K562 (cell line): ENCODE data around the gene ANGPTL3. TPM values are rescaled to one million over a fixed set of nuclear protein-coding genes. Genes with fewer than 3 reads are reported as not detected.
"Not testable (repeated sequence)": the region's sequence is repeated elsewhere in the genome, so short reads cannot be mapped to it uniquely, and the experiment has no call there.

Experiments used
- ATAC-seq: fragments of 200-7000 bp; cut with Tn5 transposase; 3 replicates; pipeline ENCODE4 v1.9.1; 2020; ENCODE audit warnings: moderate library complexity
- BruUV-seq: library from RNA; stranded (reverse); fragments of 400-500 nt; replicated peaks from 2 replicates; lab custom pipeline; 2021; lab: Mats Ljungman, UMichigan
- CTCF ChIA-PET: fragments of 300-600 bp; formaldehyde crosslinking; extraction: SDS; loops from one replicate; lab custom pipeline; 2021; ENCODE audit warnings: low intra/inter-chr PET ratio; lab: Yijun Ruan, JAX
- POLR2A ChIA-PET: fragments of 300-600, 350-650 bp; sonication (Branson Sonifier 250); formaldehyde crosslinking; extraction: SDS; loops from one replicate; lab custom pipeline; 2021; ENCODE audit warnings: antibody characterized with exemption, inconsistent platforms; lab: Yijun Ruan, JAX
- DNase-seq, 4 experiments: peaks; one replicate each; pipeline versions ENCODE4 v3.0.0 to v3.0.0-alpha.2; 2011 to 2018; ENCODE audit warnings: low spot score in 3 of 4, mixed read lengths in 3 of 4; ENCODE audit errors: extremely low read depth in 1 of 4
- FAIRE-seq: peaks from 2 replicates; lab custom pipeline; 2011; peaks lifted over from hg19 to GRCh38; lab: Jason Lieb, UNC
- H2AFZ ChIP-seq: 2 replicates; pipeline ENCODE4 v1.6.0; 2011; ENCODE audit warnings: low read depth, low read length, control low read depth, inconsistent platforms
- H3K27ac ChIP-seq: fragments of 200-600 bp; 3 replicates; pipeline ENCODE4 v1.8.0; 2011; ENCODE audit warnings: low read depth, mild to moderate bottlenecking, control low read depth, inconsistent platforms, low read length, moderate library complexity, mixed read lengths; ENCODE audit errors: extremely low read depth
- H3K27me3 ChIP-seq, 2 experiments: fragments of 300-600 bp in 1 of 2; 2 replicates in 1 of 2; 3 replicates in 1 of 2; pipeline versions ENCODE4 v1.6.0 to v1.8.0; 2011; ENCODE audit warnings: inconsistent platforms in 2 of 2, low read length in 2 of 2, mild to moderate bottlenecking in 1 of 2, mixed read lengths in 1 of 2, moderate library complexity in 1 of 2; ENCODE audit not compliant: control insufficient read depth in 2 of 2, insufficient read depth in 2 of 2
- H3K36me3 ChIP-seq: fragments of 300-600 bp; 3 replicates; pipeline ENCODE4 v1.8.0; 2011; ENCODE audit warnings: mild to moderate bottlenecking, low read length, inconsistent platforms; ENCODE audit not compliant: control insufficient read depth, insufficient read depth
- H3K4me1 ChIP-seq, 2 experiments: fragments of 200-600 bp in 1 of 2; replicated peaks in 1 of 2; 2 replicates in 1 of 2; 3 replicates in 1 of 2; pipeline versions ENCODE4 v1.5.1 to v1.8.0; 2011; ENCODE audit warnings: inconsistent platforms in 2 of 2, low read length in 2 of 2, mild to moderate bottlenecking in 1 of 2, mixed read lengths in 1 of 2, moderate library complexity in 1 of 2; ENCODE audit not compliant: control insufficient read depth in 2 of 2, insufficient read depth in 2 of 2
- H3K4me2 ChIP-seq: 2 replicates; pipeline ENCODE4 v1.6.1; 2011; ENCODE audit warnings: low read length, control low read depth, inconsistent platforms, mixed read lengths; ENCODE audit not compliant: insufficient read depth
- H3K4me3 ChIP-seq: fragments of 200-600 bp; sonication (generic), shearing (Covaris generic); 2 replicates; pipeline ENCODE4 v1.5.1; 2016; ENCODE audit warnings: control low read depth, inconsistent platforms
- H3K79me2 ChIP-seq: fragments of 200-600 bp; 3 replicates; pipeline ENCODE4 v1.8.0; 2011; ENCODE audit warnings: low read length, inconsistent platforms; ENCODE audit not compliant: control insufficient read depth, insufficient read depth
- H3K9ac ChIP-seq, 2 experiments: 2 replicates each; pipeline versions ENCODE4 v1.6.0 to v1.6.1; 2011; ENCODE audit warnings: low read depth in 2 of 2, low read length in 2 of 2, control low read depth in 1 of 2, inconsistent platforms in 1 of 2, mild to moderate bottlenecking in 1 of 2, mixed read lengths in 1 of 2; ENCODE audit not compliant: insufficient read depth in 1 of 2
- H3K9me1 ChIP-seq: one replicate; pipeline ENCODE4 v1.6.0; 2011; ENCODE audit warnings: inconsistent platforms, mild to moderate bottlenecking, low read length, moderate library complexity; ENCODE audit not compliant: control insufficient read depth, insufficient read depth
- H3K9me3 ChIP-seq: replicated peaks from 2 replicates; pipeline ENCODE4 v1.5.1; 2011; ENCODE audit warnings: low read depth, low read length, inconsistent platforms; ENCODE audit not compliant: control insufficient read depth, insufficient read depth
- H4K20me1 ChIP-seq: replicated peaks from 2 replicates; pipeline ENCODE4 v1.6.1; 2011; ENCODE audit warnings: low read length, inconsistent platforms, mixed read lengths; ENCODE audit not compliant: control insufficient read depth, insufficient read depth
- BCOR ChIP-seq: fragments of 450-650 bp; IDR thresholded peaks from 2 replicates; pipeline ENCODE4 v1.6.1; 2016
- WGBS: fragments of 100-300 bp; shearing (Covaris generic); methylation state at CpG from one replicate; pipeline ENCODE4 v1.1.6; 2016; ENCODE audit warnings: low coverage, mixed read lengths; ENCODE audit not compliant: insufficient coverage; ENCODE audit errors: missing lambda C conversion rate; 5-methylcytosine and 5-hydroxymethylcytosine counted together
- in situ Hi-C: fragments of 300-500 bp; cut with MboI; formaldehyde crosslinking; loops from 4 replicates; pipeline ENCODE4 v1.15.0; 2018; ENCODE audit warnings: inconsistent platforms, mixed read lengths
- intact Hi-C: fragments of 100-400 bp; cut with micrococcal nuclease; formaldehyde crosslinking; loops from 2 replicates; pipeline ENCODE4 v1.14.2; 2022
- polyA plus RNA-seq, 8 experiments: library from polyadenylated mRNA; depleted of rRNA in 4 of 8; stranded (reverse) in 5 of 8; unstranded in 3 of 8; fragments of >200 nt; fragmentation: Nextera tagmentation in 2 of 8; fragmentation: Illumina TruSeq in 1 of 8; extraction: Ambion mirVana in 2 of 8; extraction: Trizol in 1 of 8; gene quantifications; 2 replicates each; pipeline versions ENCODE4 v1.2.1 to v1.2.3, GENCODE V29; 2011 to 2014; ENCODE audit warnings: inconsistent platforms in 1 of 8, missing spikeins in 1 of 8
- total RNA-seq, 7 experiments: library from RNA; depleted of rRNA in 6 of 7; stranded (reverse); fragments of >200 nt in 6 of 7; fragmentation: Illumina TruSeq in 2 of 7; extraction: Trizol in 2 of 7; gene quantifications; 2 replicates each; pipeline versions ENCODE4 v1.2.1 to v1.2.3, GENCODE V29; 2011 to 2021; ENCODE audit warnings: low replicate concordance in 1 of 7

ANGPTL3 gene
- total and polyA plus RNA-seq, 9 of the 15 experiments (the other 6 are each of a cell fraction or from before 2014, with no cell fraction given) = not detected

DNA sequence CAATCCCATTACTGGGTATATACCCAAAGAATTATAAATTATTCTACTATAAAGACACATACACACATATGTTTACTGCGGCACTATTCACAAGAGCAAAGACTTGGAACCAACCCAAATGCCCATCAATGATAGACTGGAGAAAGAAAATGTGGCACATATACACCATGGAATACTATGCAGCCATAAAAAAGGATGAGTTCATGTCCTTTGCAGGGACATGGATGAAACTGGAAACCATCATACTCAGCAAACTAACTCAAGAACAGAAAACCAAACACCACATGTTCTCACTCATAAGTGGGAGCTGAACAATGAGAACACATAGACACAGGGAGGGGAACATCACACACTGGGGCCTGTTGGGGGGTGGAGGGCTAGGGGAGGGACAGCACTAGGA is 30.1 kb upstream of the ANGPTL3 start:
- intact Hi-C loops, H2AFZ ChIP-seq, H3K79me2 ChIP-seq, BruUV-seq, H3K9me1 ChIP-seq, FAIRE-seq, H3K27me3 ChIP-seq, DNase-seq, H3K9me3 ChIP-seq, H3K4me3 ChIP-seq, in situ Hi-C loops, H3K4me1 ChIP-seq: not testable (repeated sequence)
- 27% methylated on average over 1 of the region's 1 CpG for WGBS
- TF ChIP-seq BCOR = peak; percentile 50
- TF ChIP-seq, all 486 proteins: peak for 1; not testable (repeated sequence) for 485
- H3K9ac ChIP-seq, ATAC-seq, H3K36me3 ChIP-seq, H3K4me2 ChIP-seq, CTCF ChIA-PET, H4K20me1 ChIP-seq, H3K27ac ChIP-seq: not testable (repeated sequence)
- POLR2A ChIA-PET = interaction anchor here (1.5 kb wide), 1 partner anchor 11 kb away, joined by 6 read pairs; no protein-coding TSS in a partner anchor

DNA sequence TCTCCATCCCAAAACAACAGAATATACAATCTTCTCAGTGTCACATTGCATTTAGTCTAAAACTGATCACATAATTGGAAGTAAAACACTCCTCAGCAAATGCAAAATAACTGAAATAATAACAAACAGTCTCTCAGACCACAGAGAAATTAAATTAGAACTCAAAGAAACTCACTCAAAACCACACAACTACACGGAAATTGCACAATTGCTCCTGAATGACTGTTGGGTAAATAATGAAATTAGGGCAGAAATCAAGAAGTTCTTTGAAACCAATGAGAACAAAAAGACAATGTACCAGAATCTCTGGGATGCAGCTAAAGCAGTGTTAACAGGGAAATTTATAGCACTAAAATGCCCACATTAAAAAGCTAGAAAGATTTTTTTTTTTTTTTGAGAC is 29.4 kb upstream of the ANGPTL3 start:
- H3K27me3 ChIP-seq, FAIRE-seq, H3K4me2 ChIP-seq, ATAC-seq, H3K9me1 ChIP-seq, H2AFZ ChIP-seq, H3K36me3 ChIP-seq, CTCF ChIA-PET, in situ Hi-C loops, H3K4me1 ChIP-seq, BruUV-seq, H3K27ac ChIP-seq, H3K9ac ChIP-seq, H3K4me3 ChIP-seq, intact Hi-C loops, H3K79me2 ChIP-seq, DNase-seq, H3K9me3 ChIP-seq, H4K20me1 ChIP-seq: not testable (repeated sequence)
- POLR2A ChIA-PET = interaction anchor here (0.6 to 1.5 kb wide), 3 partner anchors 11 to 340 kb away, joined by 3 to 6 read pairs (median 3); no protein-coding TSS in a partner anchor
- WGBS = 18% methylated on average over 1 of the region's 1 CpG
